ENCODE measurements around the gene GCKR. TPM values are rescaled to one million over a fixed set of nuclear protein-coding genes. Genes with fewer than 3 reads are reported as not detected.

The GCKR gene
- total and polyA plus RNA-seq, 2 of the 13 experiments (the other 11 are each of a cell fraction or from before 2014, with no cell fraction given): 15.2 to 48.3 TPM

GRCh38 chr2:27489498-27490397, 6.9 kb upstream of the GCKR start, which contains the start of gene IFT172 (continued):
- no peak for TF ChIP-seq ZNF557 (CRISPR knock-in tag; IDR thresholded peaks at IDR 0.05)
- peak; percentile 85 for TF ChIP-seq RXRA (CRISPR knock-in tag; IDR thresholded peaks at IDR 0.05)
- no peak for TF ChIP-seq ISX (CRISPR knock-in tag; conservative IDR thresholded peaks at IDR 0.05)
- peak; percentile 90 for TF ChIP-seq POLR2G (IDR thresholded peaks at IDR 0.05; ENCODE audit: low read depth, low read length)
- no peak for TF ChIP-seq ZSCAN31 (CRISPR knock-in tag; IDR thresholded peaks at IDR 0.05; ENCODE audit: low read depth)
- TF ChIP-seq ZNF83 (CRISPR knock-in tag; IDR thresholded peaks at IDR 0.05; ENCODE audit: borderline replicate concordance): peak; percentile 69; the same call in 1 of the 2 replicates
- no peak for TF ChIP-seq NFAT5 (CRISPR knock-in tag; IDR thresholded peaks at IDR 0.05)
- no peak for TF ChIP-seq BRCA1 (CRISPR knock-in tag; IDR thresholded peaks at IDR 0.05)
- TF ChIP-seq POLR2A (IDR thresholded peaks at IDR 0.05; ENCODE audit: insufficient read depth in 1 of 2, low read depth in 2 of 2, low read length in 2 of 2): peak; percentile 83 to 87
- TF ChIP-seq TEAD2 (CRISPR knock-in tag; IDR thresholded peaks at IDR 0.05): no peak
- no peak for TF ChIP-seq MZF1 (CRISPR knock-in tag; IDR thresholded peaks at IDR 0.05; ENCODE audit: borderline replicate concordance)
- peak; percentile 51; the same call in 1 of the 2 replicates for TF ChIP-seq SP5 (CRISPR knock-in tag; IDR thresholded peaks at IDR 0.05; ENCODE audit: borderline replicate concordance, low read depth)
- no peak for TF ChIP-seq ZNF644 (CRISPR knock-in tag; IDR thresholded peaks at IDR 0.05; ENCODE audit: low read depth)
- TF ChIP-seq SETDB1 (CRISPR knock-in tag; IDR thresholded peaks at IDR 0.05; ENCODE audit: borderline replicate concordance): no peak
- TF ChIP-seq ZNF576 (CRISPR knock-in tag; IDR thresholded peaks at IDR 0.05): no peak
- no peak for TF ChIP-seq ZNF570 (CRISPR knock-in tag; IDR thresholded peaks at IDR 0.05; ENCODE audit: borderline replicate concordance)
- TF ChIP-seq ZNF660 (CRISPR knock-in tag; IDR thresholded peaks at IDR 0.05; ENCODE audit: borderline replicate concordance, low read depth): no peak
- TF ChIP-seq ZBTB21 (CRISPR knock-in tag; IDR thresholded peaks at IDR 0.05): peak; percentile 80
- no peak for TF ChIP-seq HOXA9 (CRISPR knock-in tag; IDR thresholded peaks at IDR 0.05; ENCODE audit: borderline replicate concordance)
- no peak for TF ChIP-seq EZH2 (conservative IDR thresholded peaks at IDR 0.05; ENCODE audit: low read depth, low read length)
- peak; percentile 43 for TF ChIP-seq YY1 (IDR thresholded peaks at IDR 0.05; ENCODE audit: insufficient read depth, insufficient replicate concordance, low read depth, low read length)
- 0 out of 2 replicates have a peak, but pooled peaks have one; percentile 16 for TF ChIP-seq ZNF292 (CRISPR knock-in tag; IDR thresholded peaks at IDR 0.05; ENCODE audit: borderline replicate concordance, low read depth)
- no peak for TF ChIP-seq ZBTB37 (CRISPR knock-in tag; IDR thresholded peaks at IDR 0.05)
- TF ChIP-seq ERF (CRISPR knock-in tag; IDR thresholded peaks at IDR 0.05): peak; percentile 95

All from HepG2 (cell line).